B cell (primary cell): ENCODE results near the gene B4GALT3. TPM values are rescaled to one million over a fixed set of nuclear protein-coding genes. Genes with fewer than 3 reads are reported as not detected.

Source experiments
- ATAC-seq: fragments of 200-7000 bp; cut with Tn5 transposase; one replicate; pipeline ENCODE4 v1.10.0; 2021; ENCODE audit warnings: low read depth, mild to moderate bottlenecking, moderate number of reproducible peaks, moderate library complexity
- CTCF ChIA-PET: fragments of 350-600 bp; sonication (Branson Sonifier 250); formaldehyde crosslinking; loops from one replicate; lab custom pipeline; 2021; ENCODE audit warnings: antibody characterized with exemption, inconsistent platforms; lab: Charles Lee
- POLR2A ChIA-PET: fragments of 350-600 bp; sonication (Branson Sonifier 250); formaldehyde crosslinking; loops from one replicate; lab custom pipeline; 2021; ENCODE audit warnings: antibody characterized with exemption; lab: Charles Lee
- DNase-seq: peaks from one replicate; pipeline ENCODE4 v3.0.0; 2013
- H2AFZ ChIP-seq: 2 replicates; pipeline ENCODE4 v1.6.1; 2012; ENCODE audit warnings: mild to moderate bottlenecking, low read depth, low read length; ENCODE audit not compliant: insufficient read depth, poor library complexity, severe bottlenecking
- H3K27ac ChIP-seq, 2 donors: 1 replicate in 1 of 2; 2 replicates in 1 of 2; pipeline ENCODE4 v1.5.1; 2012 to 2013; ENCODE audit warnings: low read length in 2 of 2, mild to moderate bottlenecking in 2 of 2, moderate library complexity in 1 of 2
- H3K27me3 ChIP-seq, 4 experiments: fragments of 200-600 bp in 1 of 4; sonication (generic) in 1 of 4; replicated peaks in 1 of 4; 1 replicate in 2 of 4; 2 replicates in 2 of 4; pipeline versions ENCODE4 v1.6.1 to v1.7.0; 2013 to 2016; ENCODE audit warnings: low read length in 3 of 4, mild to moderate bottlenecking in 2 of 4, mixed read lengths in 1 of 4, moderate library complexity in 1 of 4; ENCODE audit not compliant: insufficient read depth in 4 of 4, control insufficient read depth in 3 of 4; ENCODE audit errors: control extremely low read depth in 1 of 4
- H3K36me3 ChIP-seq, 2 experiments: replicated peaks in 1 of 2; 1 replicate in 1 of 2; 2 replicates in 1 of 2; pipeline versions ENCODE4 v1.6.1 to v1.7.1; 2013; ENCODE audit warnings: low read length in 1 of 2; ENCODE audit not compliant: insufficient read depth in 2 of 2, control insufficient read depth in 1 of 2; ENCODE audit errors: control extremely low read depth in 1 of 2, extremely low read depth in 1 of 2
- H3K4me1 ChIP-seq, 2 donors: fragments of 200-600 bp in 1 of 2; sonication (generic) in 1 of 2; 1 replicate in 1 of 2; 2 replicates in 1 of 2; pipeline versions ENCODE4 v1.5.1 to v1.6.1; 2013 to 2017; ENCODE audit warnings: low read length in 2 of 2; ENCODE audit not compliant: control insufficient read depth in 2 of 2, insufficient read depth in 2 of 2
- H3K4me2 ChIP-seq: replicated peaks from 2 replicates; pipeline ENCODE3; 2012; ENCODE audit warnings: mild to moderate bottlenecking, low read depth, low read length; ENCODE audit not compliant: poor library complexity, severe bottlenecking
- H3K4me3 ChIP-seq, 5 experiments: fragments of 200-600 bp in 1 of 5; sonication (generic) in 1 of 5; 1 replicate in 3 of 5; 2 replicates in 2 of 5; pipeline versions ENCODE4 v1.5.1 to v1.7.0; 2011 to 2016; ENCODE audit warnings: low read length in 4 of 5, mild to moderate bottlenecking in 4 of 5, low read depth in 2 of 5, control low read depth in 1 of 5, moderate library complexity in 1 of 5; ENCODE audit not compliant: insufficient read depth in 1 of 5; ENCODE audit errors: control extremely low read depth in 1 of 5, extremely low read depth in 1 of 5
- H3K79me2 ChIP-seq: fragments of 200-600 bp; sonication (generic); one replicate; pipeline ENCODE4 v1.6.0; 2016; ENCODE audit warnings: low read length; ENCODE audit not compliant: control insufficient read depth, insufficient read depth
- H3K9ac ChIP-seq: fragments of 200-600 bp; sonication (generic); 2 replicates; pipeline ENCODE4 v1.6.1; 2017; ENCODE audit warnings: mild to moderate bottlenecking, low read length, moderate library complexity
- H3K9me3 ChIP-seq, 3 donors: one replicate each; pipeline versions ENCODE4 v1.6.1 to v1.7.1; 2013; ENCODE audit warnings: low read length in 2 of 3; ENCODE audit not compliant: control insufficient read depth in 2 of 3, insufficient read depth in 1 of 3; ENCODE audit errors: control extremely low read depth in 1 of 3
- H4K20me1 ChIP-seq: 2 replicates; pipeline ENCODE4 v1.6.0; 2012; ENCODE audit warnings: mild to moderate bottlenecking, low read length; ENCODE audit not compliant: insufficient read depth, control insufficient read depth, poor library complexity, severe bottlenecking
- H3K27ac Mint-ChIP-seq: one replicate; pipeline ENCODE4 v1.8.0; 2021; ENCODE audit warnings: mixed read lengths
- H3K27me3 Mint-ChIP-seq: one replicate; pipeline ENCODE4 v1.8.0; 2021; ENCODE audit warnings: mixed read lengths
- H3K4me1 Mint-ChIP-seq: one replicate; pipeline ENCODE4 v1.8.0; 2021; ENCODE audit warnings: mixed read lengths
- H3K4me3 Mint-ChIP-seq: one replicate; pipeline ENCODE4 v1.8.0; 2021; ENCODE audit warnings: mixed read lengths
- H3K9me3 Mint-ChIP-seq: one replicate; pipeline ENCODE4 v1.8.0; 2022; ENCODE audit warnings: mixed read lengths; ENCODE audit not compliant: insufficient read depth
- EZH2 ChIP-seq: IDR thresholded peaks from 2 replicates; pipeline ENCODE4 v1.6.1; 2012; ENCODE audit warnings: borderline replicate concordance, low read depth, mild to moderate bottlenecking, moderate library complexity, low read length; ENCODE audit not compliant: insufficient read depth, poor library complexity, severe bottlenecking
- WGBS: methylation state at CpG from one replicate; pipeline ENCODE4 v1.1.5; 2013; ENCODE audit warnings: missing lambda C conversion rate; ENCODE audit not compliant: insufficient coverage; 5-methylcytosine and 5-hydroxymethylcytosine counted together
- intact Hi-C: fragments of 100-400 bp; cut with micrococcal nuclease; formaldehyde crosslinking; loops from one replicate; pipeline ENCODE4 v1.10.0; 2022
- polyA plus RNA-seq: library from polyadenylated mRNA; depleted of rRNA; stranded (reverse); fragments of >200 nt; gene quantifications from 2 replicates; pipeline ENCODE4 v1.2.3, GENCODE V29; 2012
- total RNA-seq, 2 donors: library from RNA; stranded (reverse); fragments of 120-200 nt in 1 of 2; gene quantifications; 1 replicate in 1 of 2; 2 replicates in 1 of 2; pipeline versions ENCODE4 v1.2.3 to v1.2.4, GENCODE V29; 2013 to 2022
- TF ChIP-seq, protein P1 (sequence below): fragments of 200-600 bp; IDR thresholded peaks from one replicate; pipeline ENCODE4 v1.8.0; 2022; ENCODE audit warnings: antibody characterized with exemption, mild to moderate bottlenecking

The B4GALT3 gene
- total and polyA plus RNA-seq, 2 donors (not counting 1 experiment from before 2014, with no cell fraction given) = 37.6 to 59.6 TPM

DNA sequence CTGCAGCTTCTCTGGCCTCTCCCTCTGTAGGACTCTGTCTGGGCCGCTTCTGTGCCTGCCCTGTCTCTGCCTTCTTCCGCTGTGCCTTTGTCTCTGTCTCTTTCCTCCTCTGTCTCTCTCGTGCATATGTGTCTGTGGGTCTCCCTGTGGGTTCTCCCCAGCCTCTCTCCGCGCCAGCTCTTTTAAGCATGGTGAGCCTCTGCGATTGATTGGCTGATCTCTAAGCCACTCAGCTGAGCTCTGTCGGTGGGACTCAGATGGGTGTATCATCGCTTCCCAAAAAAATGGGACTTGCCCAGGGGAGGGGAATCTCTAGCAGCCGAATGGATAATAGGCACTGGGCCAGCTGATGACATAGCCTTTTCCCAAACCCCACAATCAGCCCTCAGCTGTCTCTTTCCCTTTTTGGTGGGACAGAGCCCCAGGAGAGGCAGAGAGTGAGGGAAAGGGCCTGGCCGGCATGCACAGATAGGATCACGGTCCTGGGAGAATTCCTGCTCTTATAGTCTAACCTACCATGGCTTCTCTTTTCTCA lies 21.7 kb upstream of the B4GALT3 start, which contains the start of gene ADAMTS4:
ADAMTS4 (minus strand) TSS at position 158 of the 535 bp plus-strand sequence. CDS start 427 bp downstream, outside the sequence.
- TF ChIP-seq EZH2 = no peak
- TF ChIP-seq, protein P1, sequence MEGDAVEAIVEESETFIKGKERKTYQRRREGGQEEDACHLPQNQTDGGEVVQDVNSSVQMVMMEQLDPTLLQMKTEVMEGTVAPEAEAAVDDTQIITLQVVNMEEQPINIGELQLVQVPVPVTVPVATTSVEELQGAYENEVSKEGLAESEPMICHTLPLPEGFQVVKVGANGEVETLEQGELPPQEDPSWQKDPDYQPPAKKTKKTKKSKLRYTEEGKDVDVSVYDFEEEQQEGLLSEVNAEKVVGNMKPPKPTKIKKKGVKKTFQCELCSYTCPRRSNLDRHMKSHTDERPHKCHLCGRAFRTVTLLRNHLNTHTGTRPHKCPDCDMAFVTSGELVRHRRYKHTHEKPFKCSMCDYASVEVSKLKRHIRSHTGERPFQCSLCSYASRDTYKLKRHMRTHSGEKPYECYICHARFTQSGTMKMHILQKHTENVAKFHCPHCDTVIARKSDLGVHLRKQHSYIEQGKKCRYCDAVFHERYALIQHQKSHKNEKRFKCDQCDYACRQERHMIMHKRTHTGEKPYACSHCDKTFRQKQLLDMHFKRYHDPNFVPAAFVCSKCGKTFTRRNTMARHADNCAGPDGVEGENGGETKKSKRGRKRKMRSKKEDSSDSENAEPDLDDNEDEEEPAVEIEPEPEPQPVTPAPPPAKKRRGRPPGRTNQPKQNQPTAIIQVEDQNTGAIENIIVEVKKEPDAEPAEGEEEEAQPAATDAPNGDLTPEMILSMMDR = no peak
- peaks cover 31% of the 10 kb centered on the region for H3K79me2 ChIP-seq
- no peak within 1 kb of the TSS for H2AFZ ChIP-seq
- no peak within 1 kb of the TSS for H3K4me2 ChIP-seq
- ChIA-PET POLR2A (no interaction called here), CTCF (interaction anchor here (0.9 to 1.1 kb wide), 4 partner anchors 13 to 186 kb away, joined by 3 to 4 read pairs (median 4); partner anchors contain the start of gene PPOX)
- peak within 1 kb of the TSS; percentile 97 for H3K27ac Mint-ChIP-seq
- peaks cover 36 to 54% of the 10 kb centered on the region in 2 donors for H3K4me1 ChIP-seq
- 96% methylated on average over 9 of the region's 11 CpGs for WGBS
- H3K27me3 ChIP-seq = no peaks in the 10 kb centered on the region
- H3K4me1 Mint-ChIP-seq = peaks cover 47% of the 10 kb centered on the region
- no peak within 1 kb of the TSS for H3K9ac ChIP-seq
- no peak within 1 kb of the TSS for H3K4me3 Mint-ChIP-seq
- H3K36me3 ChIP-seq = peaks cover 0 to 1% of the 10 kb centered on the region in 2 experiments
- H3K4me3 ChIP-seq = no peak within 1 kb of the TSS
- no peaks in the 10 kb centered on the region for H3K9me3 ChIP-seq
- no peak for ATAC-seq
- DNase-seq = no peak
- H3K27ac ChIP-seq = no peak within 1 kb of the TSS
- H3K27me3 Mint-ChIP-seq = no peaks in the 10 kb centered on the region
- no peaks in the 10 kb centered on the region for H3K9me3 Mint-ChIP-seq
- intact Hi-C loops = no loop called here
- no peaks in the 10 kb centered on the region for H4K20me1 ChIP-seq

- H3K9me3 ChIP-seq = no peaks in the 10 kb centered on the region
- H3K27me3 Mint-ChIP-seq = no peaks in the 10 kb centered on the region
- no peak for ATAC-seq
- H3K36me3 ChIP-seq = no peaks in the 10 kb centered on the region
- H2AFZ ChIP-seq = no peak overlapping the region
- peaks cover 40 to 57% of the 10 kb centered on the region in 2 donors for H3K4me1 ChIP-seq
- no peak for DNase-seq
- no peak for TF ChIP-seq EZH2
- TF ChIP-seq, protein P1 = no peak
- H4K20me1 ChIP-seq = no peaks in the 10 kb centered on the region
- CTCF ChIA-PET = interaction anchor here (0.9 kb wide), 1 partner anchor 12 kb away, joined by 3 read pairs; no protein-coding TSS in a partner anchor
- peaks cover 46% of the 10 kb centered on the region for H3K4me1 Mint-ChIP-seq
- H3K27ac Mint-ChIP-seq = no peak overlapping the region
- H3K27ac ChIP-seq = no peak overlapping the region
- no peak overlapping the region for H3K9ac ChIP-seq
- H3K79me2 ChIP-seq = peaks cover 26% of the 10 kb centered on the region
- POLR2A ChIA-PET = no interaction called here
- intact Hi-C loops = no loop called here
- no peaks in the 10 kb centered on the region for H3K27me3 ChIP-seq
- H3K4me2 ChIP-seq = no peak overlapping the region
- 86% methylated on average over 19 of the region's 20 CpGs for WGBS
- no peaks in the 10 kb centered on the region for H3K9me3 Mint-ChIP-seq
- no peak overlapping the region for H3K4me3 Mint-ChIP-seq
- no peak overlapping the region for H3K4me3 ChIP-seq
These were observed 21.0 kb upstream of the B4GALT3 start for GRCh38 chr1:161198194-161198896.
